Measurements from ENCODE around the gene NANP. TPM values are rescaled to one million over a fixed set of nuclear protein-coding genes. Genes with fewer than 3 reads are reported as not detected.
"Not testable (repeated sequence)": the region's sequence is repeated elsewhere in the genome, so short reads cannot be mapped to it uniquely, and the experiment has no call there.

The NANP gene
- total and polyA plus RNA-seq, 10 donors = 1.2 to 6.1 (median 3.2) TPM

DNA sequence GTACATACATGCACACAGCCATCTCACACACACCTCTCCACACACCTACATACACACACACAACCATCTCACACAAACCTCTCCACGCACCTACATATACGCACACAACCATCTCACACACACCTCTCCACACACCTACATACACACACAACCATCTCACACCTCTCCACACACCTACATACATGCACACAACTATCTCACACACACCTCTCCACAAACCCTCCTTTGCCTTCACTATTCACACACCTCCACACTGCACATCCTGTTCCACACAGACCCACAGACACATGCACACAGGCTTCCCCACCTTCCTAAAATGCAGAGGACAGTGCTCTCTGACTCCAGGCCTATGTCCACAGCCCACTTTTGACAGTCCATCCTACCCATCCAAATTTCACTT, 22.2 kb downstream of the NANP start:
- no peaks in the 10 kb centered on the region for H3K36me3 ChIP-seq
- no peaks in the 10 kb centered on the region for H3K9me3 ChIP-seq
- DNase-seq = no peak
- H3K4me1 ChIP-seq = no peaks in the 10 kb centered on the region
- no peak overlapping the region for H3K4me3 ChIP-seq
- TF ChIP-seq POLR2A (IDR thresholded peaks at IDR 0.05) = no peak
- H3K27me3 ChIP-seq (replicated peaks in 1 of 7) = no peaks in the 10 kb centered on the region
- WGBS, 5 donors = 58 to 87% (median 62%) methylated on average over 2 of the region's 2 CpGs
- no peak overlapping the region for H3K27ac ChIP-seq
- intact Hi-C loops (cut with DNase I; ENCODE audit: low total_unique reads) = no loop called here

DNA sequence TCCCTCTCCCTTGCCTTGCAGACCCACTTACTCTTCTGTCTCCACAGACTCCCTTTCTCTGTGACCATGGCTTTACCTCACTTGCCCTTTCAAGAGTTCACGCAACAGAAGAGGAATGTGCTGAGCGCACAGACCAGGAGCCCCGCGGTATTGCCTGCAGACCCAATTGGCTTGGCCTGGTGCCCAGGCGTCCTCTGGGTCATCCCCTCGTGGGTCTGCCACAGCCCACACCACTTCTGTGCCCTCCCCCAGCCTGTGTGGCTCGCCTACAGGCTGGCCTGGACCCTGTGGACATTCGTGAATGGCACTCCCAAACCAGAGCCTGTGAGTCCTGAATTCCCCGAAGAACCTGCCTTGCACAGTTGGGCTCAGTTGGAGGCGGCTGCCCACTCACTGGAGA, 23.2 kb downstream of the NANP start:
- TF ChIP-seq, protein P1, sequence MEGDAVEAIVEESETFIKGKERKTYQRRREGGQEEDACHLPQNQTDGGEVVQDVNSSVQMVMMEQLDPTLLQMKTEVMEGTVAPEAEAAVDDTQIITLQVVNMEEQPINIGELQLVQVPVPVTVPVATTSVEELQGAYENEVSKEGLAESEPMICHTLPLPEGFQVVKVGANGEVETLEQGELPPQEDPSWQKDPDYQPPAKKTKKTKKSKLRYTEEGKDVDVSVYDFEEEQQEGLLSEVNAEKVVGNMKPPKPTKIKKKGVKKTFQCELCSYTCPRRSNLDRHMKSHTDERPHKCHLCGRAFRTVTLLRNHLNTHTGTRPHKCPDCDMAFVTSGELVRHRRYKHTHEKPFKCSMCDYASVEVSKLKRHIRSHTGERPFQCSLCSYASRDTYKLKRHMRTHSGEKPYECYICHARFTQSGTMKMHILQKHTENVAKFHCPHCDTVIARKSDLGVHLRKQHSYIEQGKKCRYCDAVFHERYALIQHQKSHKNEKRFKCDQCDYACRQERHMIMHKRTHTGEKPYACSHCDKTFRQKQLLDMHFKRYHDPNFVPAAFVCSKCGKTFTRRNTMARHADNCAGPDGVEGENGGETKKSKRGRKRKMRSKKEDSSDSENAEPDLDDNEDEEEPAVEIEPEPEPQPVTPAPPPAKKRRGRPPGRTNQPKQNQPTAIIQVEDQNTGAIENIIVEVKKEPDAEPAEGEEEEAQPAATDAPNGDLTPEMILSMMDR (IDR thresholded peaks at IDR 0.05 in 8 of 11, conservative IDR thresholded peaks at IDR 0.05 in 3 of 11) = no peak
- TF ChIP-seq POLR2AphosphoS5 (IDR thresholded peaks at IDR 0.05) (no peak), POLR2A (IDR thresholded peaks at IDR 0.05) (no peak)
- peak; percentile 59 for DNase-seq
- H3K27me3 ChIP-seq (replicated peaks in 1 of 7) = no peaks in the 10 kb centered on the region
- H3K4me3 ChIP-seq = no peak overlapping the region
- H3K27ac ChIP-seq = no peak overlapping the region
- no peaks in the 10 kb centered on the region for H3K9me3 ChIP-seq
- WGBS, 5 donors = 67 to 84% (median 79%) methylated on average over 6 to 10 of the region's 10 CpGs
- no peaks in the 10 kb centered on the region for H3K4me1 ChIP-seq
- no peaks in the 10 kb centered on the region for H3K36me3 ChIP-seq
- intact Hi-C loops (cut with DNase I; ENCODE audit: low total_unique reads) = no loop called here

- no peaks in the 10 kb centered on the region for H3K9me3 ChIP-seq
- no peaks in the 10 kb centered on the region for H3K4me1 ChIP-seq
- DNase-seq = no peak
- H3K4me3 ChIP-seq = no peak overlapping the region
- no peak overlapping the region for H3K27ac ChIP-seq
- TF ChIP-seq POLR2AphosphoS5 (IDR thresholded peaks at IDR 0.05) = no peak
- TF ChIP-seq, protein P1 (IDR thresholded peaks at IDR 0.05 in 8 of 11, conservative IDR thresholded peaks at IDR 0.05 in 3 of 11) = no peak
- TF ChIP-seq POLR2A (IDR thresholded peaks at IDR 0.05) = no peak
- WGBS, 5 donors = 60 to 75% (median 72%) methylated on average over 9 of the region's 9 CpGs
- intact Hi-C loops (cut with DNase I; ENCODE audit: low total_unique reads) = no loop called here
- no peaks in the 10 kb centered on the region for H3K27me3 ChIP-seq (replicated peaks in 1 of 7)
- no peaks in the 10 kb centered on the region for H3K36me3 ChIP-seq
Observed at GRCh38 chr20:25592135-25592852, 31.5 kb downstream of the NANP start.

- H3K36me3 ChIP-seq; H3K4me1 ChIP-seq; H3K27ac ChIP-seq; H3K27me3 ChIP-seq (replicated peaks in 1 of 7); intact Hi-C loops (cut with DNase I; ENCODE audit: low total_unique reads); H3K4me3 ChIP-seq; H3K9me3 ChIP-seq; DNase-seq: not testable (repeated sequence)
- 90 to 95% (median 93%) methylated on average over 4 of the region's 4 CpGs for WGBS, 5 donors
Observed at GRCh38 chr20:25590778-25591177, 33.0 kb downstream of the NANP start.

- Histone ChIP-seq H3K36me3 (no peaks in the 10 kb centered on the region), H3K27me3 (replicated peaks in 1 of 7) (peaks cover 0 to 29% (median 12%) of the 10 kb centered on the region in 7 donors), H3K9me3 (no peaks in the 10 kb centered on the region), H3K4me1 (peaks cover 0 to 20% (median 13%) of the 10 kb centered on the region in 6 donors), H3K4me3 (no peak overlapping the region), H3K27ac (no peak overlapping the region)
- intact Hi-C loops (cut with DNase I; ENCODE audit: low total_unique reads) = no loop called here
- DNase-seq = peak; percentile 57
- TF ChIP-seq, protein P1 (IDR thresholded peaks at IDR 0.05 in 8 of 11, conservative IDR thresholded peaks at IDR 0.05 in 3 of 11) = no peak
- no peak for TF ChIP-seq POLR2AphosphoS5 (IDR thresholded peaks at IDR 0.05)
- no peak for TF ChIP-seq POLR2A (IDR thresholded peaks at IDR 0.05)
- 91 to 96% (median 93%) methylated on average over 7 of the region's 7 CpGs for WGBS, 5 donors
Observed at GRCh38 chr20:25588491-25588890, 35.3 kb downstream of the NANP start.

All from spleen (tissue), 11 donors.